DOHH2 (cell line): ENCODE results near the gene VSIG8.

Source experiments
- H3F3A ChIP-seq: fragments of 200-600 bp; sonication (generic), shearing (Covaris generic); 2 replicates; pipeline ENCODE4 v1.6.0; 2016; ENCODE audit warnings: antibody characterized with exemption, mild to moderate bottlenecking; ENCODE audit not compliant: control insufficient read depth, insufficient read depth
- H3K27ac ChIP-seq: fragments of 200-600 bp; sonication (generic); 2 replicates; pipeline ENCODE4 v1.5.1; 2014; ENCODE audit warnings: low read depth, mild to moderate bottlenecking, low read length, moderate library complexity
- H3K27me3 ChIP-seq: fragments of 200-600 bp; sonication (generic); 2 replicates; pipeline ENCODE4 v1.6.1; 2014; ENCODE audit warnings: mild to moderate bottlenecking, low read length, mixed read lengths; ENCODE audit not compliant: control insufficient read depth
- H3K36me3 ChIP-seq: fragments of 200-600 bp; sonication (generic); 2 replicates; pipeline ENCODE4 v1.6.1; 2014; ENCODE audit warnings: mild to moderate bottlenecking, low read length, moderate library complexity, mixed read lengths; ENCODE audit not compliant: control insufficient read depth
- H3K4me1 ChIP-seq: fragments of 200-600 bp; sonication (generic); 2 replicates; pipeline ENCODE4 v1.6.1; 2014; ENCODE audit warnings: mild to moderate bottlenecking, low read length, mixed read lengths; ENCODE audit not compliant: control insufficient read depth
- H3K4me2 ChIP-seq: fragments of 200-600 bp; sonication (generic); 2 replicates; pipeline ENCODE4 v1.6.0; 2014; ENCODE audit warnings: mild to moderate bottlenecking, low read length, moderate library complexity
- H3K4me3 ChIP-seq: fragments of 200-600 bp; sonication (generic); 2 replicates; pipeline ENCODE4 v1.5.1; 2014; ENCODE audit warnings: mild to moderate bottlenecking, low read length, mixed read lengths
- H3K79me2 ChIP-seq: fragments of 200-600 bp; sonication (generic); 2 replicates; pipeline ENCODE4 v1.6.1; 2014; ENCODE audit warnings: mild to moderate bottlenecking, low read length, mixed read lengths; ENCODE audit not compliant: control insufficient read depth
- H3K9me2 ChIP-seq: fragments of 200-600 bp; sonication (generic); replicated peaks from 2 replicates; pipeline ENCODE4 v1.6.1; 2014; ENCODE audit warnings: mild to moderate bottlenecking, low read length, mixed read lengths; ENCODE audit not compliant: control insufficient read depth
- H3K9me3 ChIP-seq: fragments of 200-600 bp; sonication (generic); 2 replicates; pipeline ENCODE4 v1.6.1; 2014; ENCODE audit warnings: antibody characterized with exemption, low read length, mixed read lengths; ENCODE audit not compliant: control insufficient read depth, insufficient read depth
- H4K20me1 ChIP-seq: fragments of 200-600 bp; sonication (generic); 2 replicates; pipeline ENCODE4 v1.6.0; 2014; ENCODE audit warnings: low read depth, mild to moderate bottlenecking, antibody characterized with exemption, low read length, moderate library complexity; ENCODE audit not compliant: control insufficient read depth, insufficient read depth
- EZH2phosphoT487 ChIP-seq: fragments of 200-600 bp; sonication (generic); IDR thresholded peaks from 2 replicates; pipeline ENCODE4 v1.6.1; 2017; ENCODE audit warnings: borderline replicate concordance, mild to moderate bottlenecking, antibody characterized with exemption, low read length, moderate library complexity, mixed read lengths
- TF ChIP-seq, protein P1 (sequence below): fragments of 200-600 bp; sonication (generic); IDR thresholded peaks from one replicate; pipeline ENCODE4 v1.5.1; 2014; ENCODE audit warnings: antibody characterized with exemption, mild to moderate bottlenecking, low read depth, low read length; ENCODE audit not compliant: poor library complexity, severe bottlenecking

The VSIG8 gene

GRCh38 chr1:159862031-159862430, 426 bp downstream of the VSIG8 start:
- TF ChIP-seq, protein P1, sequence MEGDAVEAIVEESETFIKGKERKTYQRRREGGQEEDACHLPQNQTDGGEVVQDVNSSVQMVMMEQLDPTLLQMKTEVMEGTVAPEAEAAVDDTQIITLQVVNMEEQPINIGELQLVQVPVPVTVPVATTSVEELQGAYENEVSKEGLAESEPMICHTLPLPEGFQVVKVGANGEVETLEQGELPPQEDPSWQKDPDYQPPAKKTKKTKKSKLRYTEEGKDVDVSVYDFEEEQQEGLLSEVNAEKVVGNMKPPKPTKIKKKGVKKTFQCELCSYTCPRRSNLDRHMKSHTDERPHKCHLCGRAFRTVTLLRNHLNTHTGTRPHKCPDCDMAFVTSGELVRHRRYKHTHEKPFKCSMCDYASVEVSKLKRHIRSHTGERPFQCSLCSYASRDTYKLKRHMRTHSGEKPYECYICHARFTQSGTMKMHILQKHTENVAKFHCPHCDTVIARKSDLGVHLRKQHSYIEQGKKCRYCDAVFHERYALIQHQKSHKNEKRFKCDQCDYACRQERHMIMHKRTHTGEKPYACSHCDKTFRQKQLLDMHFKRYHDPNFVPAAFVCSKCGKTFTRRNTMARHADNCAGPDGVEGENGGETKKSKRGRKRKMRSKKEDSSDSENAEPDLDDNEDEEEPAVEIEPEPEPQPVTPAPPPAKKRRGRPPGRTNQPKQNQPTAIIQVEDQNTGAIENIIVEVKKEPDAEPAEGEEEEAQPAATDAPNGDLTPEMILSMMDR: no peak
- TF ChIP-seq EZH2phosphoT487: no peak

GRCh38 chr1:159861218-159861617, 1.2 kb downstream of the VSIG8 start:
- no peaks in the 10 kb centered on the region for H3F3A ChIP-seq
- H3K9me2 ChIP-seq: no peaks in the 10 kb centered on the region
- H3K9me3 ChIP-seq: no peaks in the 10 kb centered on the region
- H3K27ac ChIP-seq: no peak overlapping the region
- H3K27me3 ChIP-seq: 0 out of 2 replicates have a peak, but pooled peaks cover 3% of the 10 kb centered on the region
- H3K4me2 ChIP-seq: no peak overlapping the region
- H4K20me1 ChIP-seq: no peaks in the 10 kb centered on the region
- H3K4me3 ChIP-seq: no peak overlapping the region
- no peaks in the 10 kb centered on the region for H3K4me1 ChIP-seq
- no peaks in the 10 kb centered on the region for H3K79me2 ChIP-seq
- TF ChIP-seq, protein P1: no peak
- no peak for TF ChIP-seq EZH2phosphoT487
- no peaks in the 10 kb centered on the region for H3K36me3 ChIP-seq

More at GRCh38 chr1:159862031-159862430, 426 bp downstream of the VSIG8 start:
- Histone ChIP-seq H3K4me3 (no peak overlapping the region), H4K20me1 (no peaks in the 10 kb centered on the region), H3K4me2 (no peak overlapping the region), H3K9me2 (no peaks in the 10 kb centered on the region), H3K4me1 (no peaks in the 10 kb centered on the region), H3K27ac (no peak overlapping the region), H3K79me2 (no peaks in the 10 kb centered on the region), H3K9me3 (no peaks in the 10 kb centered on the region), H3K27me3 (peaks cover 7% of the 10 kb centered on the region; the same call in 1 of the 2 replicates), H3F3A (no peaks in the 10 kb centered on the region), H3K36me3 (no peaks in the 10 kb centered on the region)

DNA sequence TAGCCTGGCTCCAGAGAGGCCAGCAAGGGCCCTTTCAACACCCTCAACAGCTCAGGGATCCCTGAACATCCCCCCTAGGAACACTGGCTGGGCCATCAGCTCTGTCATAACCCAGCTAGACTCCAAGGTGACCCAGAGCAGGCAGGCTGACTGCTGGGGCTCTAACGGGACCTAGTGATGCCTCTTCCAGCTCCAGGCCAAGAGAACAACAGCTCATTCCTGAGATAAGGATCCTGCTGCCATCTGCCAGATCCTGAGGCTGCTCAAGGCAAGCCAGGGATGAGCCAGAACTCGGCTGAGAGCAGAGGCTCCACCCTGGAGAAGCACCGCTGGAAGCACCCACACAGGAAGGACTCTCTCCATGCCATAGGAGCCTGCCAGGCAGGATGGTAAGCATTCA, 2.0 kb downstream of the VSIG8 start:
- no peak for TF ChIP-seq EZH2phosphoT487
- TF ChIP-seq, protein P1: no peak
- Histone ChIP-seq H3K4me2 (no peak overlapping the region), H3K9me3 (no peaks in the 10 kb centered on the region), H3K36me3 (no peaks in the 10 kb centered on the region), H3K79me2 (no peaks in the 10 kb centered on the region), H3K9me2 (no peaks in the 10 kb centered on the region), H3K27me3 (peaks cover 4% of the 10 kb centered on the region), H3K4me3 (no peak overlapping the region), H3K27ac (no peak overlapping the region), H3F3A (no peaks in the 10 kb centered on the region), H3K4me1 (no peaks in the 10 kb centered on the region), H4K20me1 (no peaks in the 10 kb centered on the region)
